GM12878 (cell line): ENCODE data around the gene ZNF592. TPM values are rescaled to one million over a fixed set of nuclear protein-coding genes. Genes with fewer than 3 reads are reported as not detected.

Source experiments
- ATAC-seq: fragments of 200-7000 bp; cut with Tn5 transposase; 3 replicates; pipeline ENCODE4 v1.9.1; 2020; ENCODE audit warnings: mild to moderate bottlenecking, moderate library complexity
- BruUV-seq: library from RNA; stranded (reverse); fragments of 400-500 nt; replicated peaks from 2 replicates; lab custom pipeline; 2021; lab: Mats Ljungman, UMichigan
- CTCF ChIA-PET: fragments of 300-600 bp; sonication (Branson Sonifier 250); formaldehyde crosslinking; extraction: SDS; loops from one replicate; lab custom pipeline; 2021; ENCODE audit warnings: inconsistent platforms; lab: Yijun Ruan, JAX
- POLR2A ChIA-PET: fragments of 350-600 bp; formaldehyde crosslinking; extraction: SDS; loops from one replicate; lab custom pipeline; 2021; ENCODE audit warnings: inconsistent platforms; lab: Charles Lee
- RAD21 ChIA-PET: fragments of 300-600 bp; sonication (Branson Sonifier 250); formaldehyde crosslinking; loops from one replicate; lab custom pipeline; 2023; ENCODE audit warnings: antibody characterized with exemption; ENCODE audit not compliant: unreplicated experiment; lab: Charles Lee
- SMC1A ChIA-PET: fragments of 300-600 bp; sonication (Branson Sonifier 250); formaldehyde crosslinking; loops from one replicate; lab custom pipeline; 2023; ENCODE audit not compliant: unreplicated experiment, uncharacterized antibody; lab: Charles Lee
- DNase-seq: peaks from one replicate; pipeline ENCODE4 v3.0.0-alpha.2; 2011; ENCODE audit warnings: low read depth, low spot score
- FAIRE-seq: peaks from 3 replicates; lab custom pipeline; 2011; peaks lifted over from hg19 to GRCh38; lab: Jason Lieb, UNC
- H2AFZ ChIP-seq: 2 replicates; pipeline ENCODE4 v1.6.0; 2011; ENCODE audit warnings: low read depth, low read length, control low read depth; ENCODE audit not compliant: control insufficient read depth
- H3K27ac ChIP-seq: 2 replicates; pipeline ENCODE4 v1.5.1; 2011; ENCODE audit warnings: control low read depth; ENCODE audit not compliant: control insufficient read depth, insufficient read depth
- H3K27me3 ChIP-seq, 2 experiments: replicated peaks in 1 of 2; 2 replicates each; pipeline versions ENCODE4 v1.6.0 to v1.6.1; 2011; ENCODE audit warnings: low read length in 1 of 2; ENCODE audit not compliant: control insufficient read depth in 2 of 2, insufficient read depth in 2 of 2
- H3K36me3 ChIP-seq, 2 experiments: 2 replicates each; pipeline ENCODE4 v1.5.1; 2011; ENCODE audit warnings: low read length in 1 of 2; ENCODE audit not compliant: control insufficient read depth in 2 of 2, insufficient read depth in 2 of 2
- H3K4me1 ChIP-seq: 2 replicates; pipeline ENCODE4 v1.6.1; 2011; ENCODE audit warnings: mild to moderate bottlenecking, low read length, moderate library complexity, mixed read lengths; ENCODE audit not compliant: control insufficient read depth, insufficient read depth
- H3K4me2 ChIP-seq: 2 replicates; pipeline ENCODE4 v1.6.0; 2011; ENCODE audit warnings: control low read depth; ENCODE audit not compliant: control insufficient read depth, insufficient read depth
- H3K4me3 ChIP-seq: fragments of 200-600 bp; sonication (generic); 2 replicates; pipeline ENCODE4 v1.5.1; 2016
- H3K79me2 ChIP-seq: 2 replicates; pipeline ENCODE4 v1.6.0; 2011; ENCODE audit warnings: low read length; ENCODE audit not compliant: control insufficient read depth, insufficient read depth
- H3K9ac ChIP-seq: 2 replicates; pipeline ENCODE4 v1.8.0; 2011; ENCODE audit warnings: low read length, control low read depth, mixed read lengths; ENCODE audit not compliant: control insufficient read depth, insufficient read depth
- H3K9me3 ChIP-seq: replicated peaks from 3 replicates; pipeline ENCODE4 v1.5.1; 2011; ENCODE audit warnings: mild to moderate bottlenecking, low read length; ENCODE audit not compliant: control insufficient read depth, insufficient read depth
- H4K20me1 ChIP-seq: 2 replicates; pipeline ENCODE4 v1.6.0; 2011; ENCODE audit not compliant: control insufficient read depth, insufficient read depth
- EP300 ChIP-seq, 2 experiments: fragments of 150-350 bp in 1 of 2; IDR thresholded peaks; 2 replicates each; pipeline ENCODE4 v1.6.1; 2011 to 2012; ENCODE audit warnings: low read depth in 2 of 2, low read length in 2 of 2, borderline replicate concordance in 1 of 2, improper control_type of control experiment in 1 of 2, inconsistent platforms in 1 of 2; ENCODE audit not compliant: control insufficient read depth in 1 of 2
- FOS ChIP-seq: IDR thresholded peaks from 3 replicates; pipeline ENCODE4 v1.6.1; 2011; ENCODE audit warnings: borderline replicate concordance; ENCODE audit not compliant: insufficient read length; ENCODE audit errors: extremely low read depth
- WGBS: methylation state at CpG from one replicate; pipeline ENCODE4 v1.1.6; 2016; ENCODE audit warnings: low lambda C conversion rate; ENCODE audit not compliant: insufficient replicate concordance, insufficient coverage; ENCODE audit errors: missing lambda C conversion rate; 5-methylcytosine and 5-hydroxymethylcytosine counted together
- in situ Hi-C: fragments of 300-500 bp; cut with MboI; formaldehyde crosslinking; loops from 9 replicates; pipeline ENCODE4 v1.14.3; 2018; ENCODE audit warnings: mixed read lengths
- intact Hi-C: fragments of 100-400 bp; cut with micrococcal nuclease; formaldehyde crosslinking; loops from one replicate; pipeline ENCODE4 v1.14.2; 2022; ENCODE audit not compliant: unreplicated experiment
- polyA plus RNA-seq, 11 experiments: library from polyadenylated mRNA; depleted of rRNA in 4 of 11; unstranded in 6 of 11; stranded (reverse) in 5 of 11; fragments of >200 nt; fragmentation: Nextera tagmentation in 4 of 11; fragmentation: Illumina TruSeq in 1 of 11; extraction: Ambion mirVana in 4 of 11; extraction: Trizol in 1 of 11; gene quantifications; 1 replicate in 1 of 11; 2 replicates in 10 of 11; pipeline versions ENCODE4 v1.2.1 to v1.2.3, GENCODE V29; 2011 to 2016; ENCODE audit warnings: inconsistent platforms in 2 of 11, missing spikeins in 2 of 11, low read depth in 1 of 11
- total RNA-seq, 4 experiments: library from RNA; depleted of rRNA in 3 of 4; stranded (reverse); fragments of >200 nt in 3 of 4; fragmentation: Illumina TruSeq in 1 of 4; extraction: Trizol in 1 of 4; gene quantifications; 2 replicates each; pipeline versions ENCODE4 v1.2.1 to v1.2.3, GENCODE V29; 2013 to 2021
- TF ChIP-seq, protein P1 (sequence below): fragments of 450-650 bp; IDR thresholded peaks from 2 replicates; pipeline ENCODE4 v1.6.1; 2017; ENCODE audit warnings: mild to moderate bottlenecking, moderate library complexity
- TF ChIP-seq, protein P2 (sequence below): IDR thresholded peaks from 2 replicates; pipeline ENCODE4 v1.6.1; 2012; ENCODE audit warnings: improper control_type of control experiment, low read depth, low read length; ENCODE audit not compliant: insufficient replicate concordance
- TF ChIP-seq, protein P3 (sequence below): fragments of 450-650 bp; IDR thresholded peaks from 2 replicates; pipeline ENCODE4 v1.6.1; 2017; ENCODE audit warnings: mild to moderate bottlenecking, low read depth, inconsistent platforms; ENCODE audit not compliant: poor library complexity, severe bottlenecking

Gene ZNF592
- total and polyA plus RNA-seq, 10 of the 15 experiments (the other 5 are each of a cell fraction or from before 2014, with no cell fraction given): 0.95 to 23.7 (median 8.6) TPM

DNA sequence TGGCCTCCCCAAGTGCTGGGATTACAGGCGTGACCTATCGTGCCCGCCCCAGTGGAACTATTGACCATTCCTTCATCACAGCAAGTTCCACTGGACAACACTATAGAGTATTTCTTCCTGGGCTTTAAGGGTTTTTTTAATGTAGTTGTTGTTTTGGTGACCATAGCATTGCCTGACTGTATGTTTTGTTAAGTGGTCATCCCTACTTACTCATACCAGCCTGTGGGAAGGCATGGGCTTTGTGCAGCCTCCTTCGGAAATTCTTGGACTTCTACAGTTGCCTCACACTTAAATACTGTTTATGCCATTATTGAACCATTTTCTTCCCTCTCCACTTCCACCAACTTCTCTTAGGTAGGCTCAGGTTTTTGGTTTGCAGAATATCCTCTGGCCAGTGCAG is 48.8 kb downstream of the ZNF592 start:
- Histone ChIP-seq H3K4me2 (no peak overlapping the region), H3K79me2 (no peaks in the 10 kb centered on the region), H3K36me3 (peaks cover 28 to 31% of the 10 kb centered on the region in 2 experiments), H3K27ac (no peak overlapping the region), H2AFZ (no peak overlapping the region), H4K20me1 (no peaks in the 10 kb centered on the region; the same call in 1 of the 2 replicates), H3K4me1 (no peaks in the 10 kb centered on the region), H3K27me3 (no peaks in the 10 kb centered on the region), H3K9me3 (no peaks in the 10 kb centered on the region), H3K4me3 (no peak overlapping the region), H3K9ac (no peak overlapping the region)
- intact Hi-C loops (no loop called here), in situ Hi-C loops (no loop called here)
- BruUV-seq: no TSS peak
- POLR2A ChIA-PET: interaction anchor here (0.6 kb wide), 1 partner anchor 23 kb away, joined by 3 read pairs; no protein-coding TSS in a partner anchor
- TF ChIP-seq FOS (no peak), EP300 (IDR thresholded peaks at IDR 0.05; ENCODE audit: borderline replicate concordance in 1 of 2, control insufficient read depth in 1 of 2, low read depth in 2 of 2, low read length in 2 of 2) (no peak)
- TF ChIP-seq, protein P1, sequence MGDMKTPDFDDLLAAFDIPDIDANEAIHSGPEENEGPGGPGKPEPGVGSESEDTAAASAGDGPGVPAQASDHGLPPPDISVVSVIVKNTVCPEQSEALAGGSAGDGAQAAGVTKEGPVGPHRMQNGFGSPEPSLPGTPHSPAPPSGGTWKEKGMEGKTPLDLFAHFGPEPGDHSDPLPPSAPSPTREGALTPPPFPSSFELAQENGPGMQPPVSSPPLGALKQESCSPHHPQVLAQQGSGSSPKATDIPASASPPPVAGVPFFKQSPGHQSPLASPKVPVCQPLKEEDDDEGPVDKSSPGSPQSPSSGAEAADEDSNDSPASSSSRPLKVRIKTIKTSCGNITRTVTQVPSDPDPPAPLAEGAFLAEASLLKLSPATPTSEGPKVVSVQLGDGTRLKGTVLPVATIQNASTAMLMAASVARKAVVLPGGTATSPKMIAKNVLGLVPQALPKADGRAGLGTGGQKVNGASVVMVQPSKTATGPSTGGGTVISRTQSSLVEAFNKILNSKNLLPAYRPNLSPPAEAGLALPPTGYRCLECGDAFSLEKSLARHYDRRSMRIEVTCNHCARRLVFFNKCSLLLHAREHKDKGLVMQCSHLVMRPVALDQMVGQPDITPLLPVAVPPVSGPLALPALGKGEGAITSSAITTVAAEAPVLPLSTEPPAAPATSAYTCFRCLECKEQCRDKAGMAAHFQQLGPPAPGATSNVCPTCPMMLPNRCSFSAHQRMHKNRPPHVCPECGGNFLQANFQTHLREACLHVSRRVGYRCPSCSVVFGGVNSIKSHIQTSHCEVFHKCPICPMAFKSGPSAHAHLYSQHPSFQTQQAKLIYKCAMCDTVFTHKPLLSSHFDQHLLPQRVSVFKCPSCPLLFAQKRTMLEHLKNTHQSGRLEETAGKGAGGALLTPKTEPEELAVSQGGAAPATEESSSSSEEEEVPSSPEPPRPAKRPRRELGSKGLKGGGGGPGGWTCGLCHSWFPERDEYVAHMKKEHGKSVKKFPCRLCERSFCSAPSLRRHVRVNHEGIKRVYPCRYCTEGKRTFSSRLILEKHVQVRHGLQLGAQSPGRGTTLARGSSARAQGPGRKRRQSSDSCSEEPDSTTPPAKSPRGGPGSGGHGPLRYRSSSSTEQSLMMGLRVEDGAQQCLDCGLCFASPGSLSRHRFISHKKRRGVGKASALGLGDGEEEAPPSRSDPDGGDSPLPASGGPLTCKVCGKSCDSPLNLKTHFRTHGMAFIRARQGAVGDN: no peak
- TF ChIP-seq, protein P2, sequence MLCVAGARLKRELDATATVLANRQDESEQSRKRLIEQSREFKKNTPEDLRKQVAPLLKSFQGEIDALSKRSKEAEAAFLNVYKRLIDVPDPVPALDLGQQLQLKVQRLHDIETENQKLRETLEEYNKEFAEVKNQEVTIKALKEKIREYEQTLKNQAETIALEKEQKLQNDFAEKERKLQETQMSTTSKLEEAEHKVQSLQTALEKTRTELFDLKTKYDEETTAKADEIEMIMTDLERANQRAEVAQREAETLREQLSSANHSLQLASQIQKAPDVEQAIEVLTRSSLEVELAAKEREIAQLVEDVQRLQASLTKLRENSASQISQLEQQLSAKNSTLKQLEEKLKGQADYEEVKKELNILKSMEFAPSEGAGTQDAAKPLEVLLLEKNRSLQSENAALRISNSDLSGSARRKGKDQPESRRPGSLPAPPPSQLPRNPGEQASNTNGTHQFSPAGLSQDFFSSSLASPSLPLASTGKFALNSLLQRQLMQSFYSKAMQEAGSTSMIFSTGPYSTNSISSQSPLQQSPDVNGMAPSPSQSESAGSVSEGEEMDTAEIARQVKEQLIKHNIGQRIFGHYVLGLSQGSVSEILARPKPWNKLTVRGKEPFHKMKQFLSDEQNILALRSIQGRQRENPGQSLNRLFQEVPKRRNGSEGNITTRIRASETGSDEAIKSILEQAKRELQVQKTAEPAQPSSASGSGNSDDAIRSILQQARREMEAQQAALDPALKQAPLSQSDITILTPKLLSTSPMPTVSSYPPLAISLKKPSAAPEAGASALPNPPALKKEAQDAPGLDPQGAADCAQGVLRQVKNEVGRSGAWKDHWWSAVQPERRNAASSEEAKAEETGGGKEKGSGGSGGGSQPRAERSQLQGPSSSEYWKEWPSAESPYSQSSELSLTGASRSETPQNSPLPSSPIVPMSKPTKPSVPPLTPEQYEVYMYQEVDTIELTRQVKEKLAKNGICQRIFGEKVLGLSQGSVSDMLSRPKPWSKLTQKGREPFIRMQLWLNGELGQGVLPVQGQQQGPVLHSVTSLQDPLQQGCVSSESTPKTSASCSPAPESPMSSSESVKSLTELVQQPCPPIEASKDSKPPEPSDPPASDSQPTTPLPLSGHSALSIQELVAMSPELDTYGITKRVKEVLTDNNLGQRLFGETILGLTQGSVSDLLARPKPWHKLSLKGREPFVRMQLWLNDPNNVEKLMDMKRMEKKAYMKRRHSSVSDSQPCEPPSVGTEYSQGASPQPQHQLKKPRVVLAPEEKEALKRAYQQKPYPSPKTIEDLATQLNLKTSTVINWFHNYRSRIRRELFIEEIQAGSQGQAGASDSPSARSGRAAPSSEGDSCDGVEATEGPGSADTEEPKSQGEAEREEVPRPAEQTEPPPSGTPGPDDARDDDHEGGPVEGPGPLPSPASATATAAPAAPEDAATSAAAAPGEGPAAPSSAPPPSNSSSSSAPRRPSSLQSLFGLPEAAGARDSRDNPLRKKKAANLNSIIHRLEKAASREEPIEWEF: no peak
- TF ChIP-seq, protein P3, sequence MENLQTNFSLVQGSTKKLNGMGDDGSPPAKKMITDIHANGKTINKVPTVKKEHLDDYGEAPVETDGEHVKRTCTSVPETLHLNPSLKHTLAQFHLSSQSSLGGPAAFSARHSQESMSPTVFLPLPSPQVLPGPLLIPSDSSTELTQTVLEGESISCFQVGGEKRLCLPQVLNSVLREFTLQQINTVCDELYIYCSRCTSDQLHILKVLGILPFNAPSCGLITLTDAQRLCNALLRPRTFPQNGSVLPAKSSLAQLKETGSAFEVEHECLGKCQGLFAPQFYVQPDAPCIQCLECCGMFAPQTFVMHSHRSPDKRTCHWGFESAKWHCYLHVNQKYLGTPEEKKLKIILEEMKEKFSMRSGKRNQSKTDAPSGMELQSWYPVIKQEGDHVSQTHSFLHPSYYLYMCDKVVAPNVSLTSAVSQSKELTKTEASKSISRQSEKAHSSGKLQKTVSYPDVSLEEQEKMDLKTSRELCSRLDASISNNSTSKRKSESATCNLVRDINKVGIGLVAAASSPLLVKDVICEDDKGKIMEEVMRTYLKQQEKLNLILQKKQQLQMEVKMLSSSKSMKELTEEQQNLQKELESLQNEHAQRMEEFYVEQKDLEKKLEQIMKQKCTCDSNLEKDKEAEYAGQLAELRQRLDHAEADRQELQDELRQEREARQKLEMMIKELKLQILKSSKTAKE: no peak
- DNase-seq: no peak
- RAD21 ChIA-PET: no interaction called here
- SMC1A ChIA-PET: no interaction called here
- ATAC-seq: no peak
- WGBS: 96% methylated on average over 4 of the region's 4 CpGs
- CTCF ChIA-PET: no interaction called here
- no peak for FAIRE-seq
